ENCODE results near the gene UBA3. TPM values are rescaled to one million over a fixed set of nuclear protein-coding genes. Genes with fewer than 3 reads are reported as not detected.

Gene UBA3
- total RNA-seq, 2 donors from 2014 or later = 57.4 to 59.0 TPM

GRCh38 chr3:69084326-69085167 is 4.4 kb upstream of the UBA3 start, which contains the start of gene ARL6IP5:
Gene ARL6IP5, plus strand, starts transcription at chr3:69084937. Its CDS starts 111 bp downstream, at chr3:69085048.
- peaks cover 20% of the 10 kb centered on the region for H3K4me1 ChIP-seq
- peak within 1 kb of the TSS; percentile 68 for H3K4me3 ChIP-seq
- H3K9ac ChIP-seq (ENCODE audit: low read depth in 2 of 2, low read length in 2 of 2) = peak within 1 kb of the TSS; percentile 91 to 94
- TF ChIP-seq CTCF (IDR thresholded peaks at IDR 0.05) = no peak
- intact Hi-C loops (cut with DNase I) = no loop called here
- DNase-seq = peak; percentile 95
- no peaks in the 10 kb centered on the region for H3K27me3 ChIP-seq
- no peaks in the 10 kb centered on the region for H3K36me3 ChIP-seq
- H3K9me3 ChIP-seq = no peaks in the 10 kb centered on the region
- peak within 1 kb of the TSS; percentile 95 for H3K27ac ChIP-seq

GRCh38 chr3:69082805-69083204 is 2.6 kb upstream of the UBA3 start:
- H3K9ac ChIP-seq (ENCODE audit: low read depth in 2 of 2, low read length in 2 of 2) = peak overlapping the region in 1 of 2 donors; percentile 19
- peaks cover 18% of the 10 kb centered on the region for H3K4me1 ChIP-seq
- H3K27me3 ChIP-seq = no peaks in the 10 kb centered on the region

GRCh38 chr3:69082361-69082760 is 2.2 kb upstream of the UBA3 start:
- H3K36me3 ChIP-seq = no peaks in the 10 kb centered on the region
- no peak for DNase-seq
- H3K4me1 ChIP-seq = peaks cover 18% of the 10 kb centered on the region
- H3K4me3 ChIP-seq = no peak overlapping the region
- no peaks in the 10 kb centered on the region for H3K27me3 ChIP-seq
- H3K27ac ChIP-seq = peak overlapping the region; percentile 95
- intact Hi-C loops (cut with DNase I) = no loop called here
- no peak for TF ChIP-seq CTCF (IDR thresholded peaks at IDR 0.05)
- no peaks in the 10 kb centered on the region for H3K9me3 ChIP-seq
- H3K9ac ChIP-seq (ENCODE audit: low read depth in 2 of 2, low read length in 2 of 2) = no peak overlapping the region

More at GRCh38 chr3:69082805-69083204, 2.6 kb upstream of the UBA3 start:
- intact Hi-C loops (cut with DNase I) = no loop called here
- H3K36me3 ChIP-seq = no peaks in the 10 kb centered on the region
- H3K9me3 ChIP-seq = no peaks in the 10 kb centered on the region
- peak; percentile 53 for DNase-seq
- no peak for TF ChIP-seq CTCF (IDR thresholded peaks at IDR 0.05)
- peak overlapping the region; percentile 95 for H3K27ac ChIP-seq
- no peak overlapping the region for H3K4me3 ChIP-seq

GRCh38 chr3:69081583-69082262 is 1.6 kb upstream of the UBA3 start:
- Histone ChIP-seq H3K4me1 (peaks cover 18% of the 10 kb centered on the region), H3K4me3 (no peak overlapping the region), H3K36me3 (no peaks in the 10 kb centered on the region), H3K9ac (ENCODE audit: low read depth in 2 of 2, low read length in 2 of 2) (peak overlapping the region in 1 of 2 donors; percentile 13), H3K9me3 (no peaks in the 10 kb centered on the region), H3K27ac (peak overlapping the region; percentile 95), H3K27me3 (no peaks in the 10 kb centered on the region)
- TF ChIP-seq CTCF (IDR thresholded peaks at IDR 0.05) = no peak
- intact Hi-C loops (cut with DNase I) = no loop called here
- DNase-seq = no peak

GRCh38 chr3:69079269-69080159 is 651 bp downstream of the UBA3 start:
- peak overlapping the region; percentile 83 for H3K4me3 ChIP-seq
- no peaks in the 10 kb centered on the region for H3K27me3 ChIP-seq
- peaks cover 18% of the 10 kb centered on the region for H3K4me1 ChIP-seq
- peak overlapping the region; percentile 68 for H3K27ac ChIP-seq
- intact Hi-C loops (cut with DNase I) = no loop called here
- no peak for DNase-seq
- H3K36me3 ChIP-seq = no peaks in the 10 kb centered on the region
- TF ChIP-seq CTCF (IDR thresholded peaks at IDR 0.05) = no peak
- no peaks in the 10 kb centered on the region for H3K9me3 ChIP-seq
- peak overlapping the region; percentile 65 to 66 for H3K9ac ChIP-seq (ENCODE audit: low read depth in 2 of 2, low read length in 2 of 2)
